CD8-positive, alpha-beta memory T cell (primary cell): ENCODE results near the gene SH2D7. TPM values are rescaled to one million over a fixed set of nuclear protein-coding genes. Genes with fewer than 3 reads are reported as not detected.

ENCODE experiments used
- CTCF ChIA-PET: fragments of 350-600 bp; sonication (Branson Sonifier 250); formaldehyde crosslinking; loops from one replicate; lab custom pipeline; 2021; ENCODE audit warnings: antibody characterized with exemption; lab: Charles Lee
- POLR2A ChIA-PET: fragments of 350-600 bp; sonication (Branson Sonifier 250); formaldehyde crosslinking; loops from one replicate; lab custom pipeline; 2021; ENCODE audit warnings: antibody characterized with exemption; lab: Charles Lee
- DNase-seq, 5 donors: peaks; one replicate each; pipeline versions ENCODE4 v3.0.0 to v3.0.0-alpha.2; 2020 to 2022; ENCODE audit warnings: mixed read lengths in 1 of 5
- H3K27ac ChIP-seq: one replicate; pipeline ENCODE4 v1.7.0; 2013; ENCODE audit warnings: low read depth, mild to moderate bottlenecking, low read length, moderate library complexity
- H3K27me3 ChIP-seq: 2 replicates; pipeline ENCODE4 v1.7.0; 2013; ENCODE audit warnings: low read length, mild to moderate bottlenecking; ENCODE audit not compliant: insufficient read depth, poor library complexity, severe bottlenecking
- H3K36me3 ChIP-seq: 2 replicates; pipeline ENCODE4 v1.7.0; 2013; ENCODE audit warnings: mild to moderate bottlenecking, low read length, moderate library complexity; ENCODE audit not compliant: insufficient read depth
- H3K4me1 ChIP-seq: 2 replicates; pipeline ENCODE4 v1.7.0; 2013; ENCODE audit warnings: mild to moderate bottlenecking, low read length, moderate library complexity; ENCODE audit not compliant: insufficient read depth
- H3K4me3 ChIP-seq: 2 replicates; pipeline ENCODE4 v1.7.0; 2013; ENCODE audit warnings: mild to moderate bottlenecking, low read length
- H3K9me3 ChIP-seq: 2 replicates; pipeline ENCODE4 v1.7.0; 2013; ENCODE audit warnings: mild to moderate bottlenecking, low read length
- H3K27ac Mint-ChIP-seq, 8 donors: one replicate each; pipeline ENCODE4 v1.8.0; 2020 to 2021; ENCODE audit warnings: mixed read lengths in 8 of 8, mild to moderate bottlenecking in 6 of 8, inconsistent platforms in 3 of 8, moderate library complexity in 3 of 8
- H3K27me3 Mint-ChIP-seq, 2 donors: one replicate each; pipeline ENCODE4 v1.8.0; 2020 to 2021; ENCODE audit warnings: mixed read lengths in 2 of 2, mild to moderate bottlenecking in 1 of 2, moderate library complexity in 1 of 2
- H3K36me3 Mint-ChIP-seq, 3 donors: one replicate each; pipeline ENCODE4 v1.8.0; 2020 to 2021; ENCODE audit warnings: mixed read lengths in 3 of 3, inconsistent platforms in 1 of 3, mild to moderate bottlenecking in 1 of 3
- H3K4me1 Mint-ChIP-seq, 3 donors: one replicate each; pipeline ENCODE4 v1.8.0; 2020 to 2021; ENCODE audit warnings: mixed read lengths in 3 of 3, inconsistent platforms in 1 of 3, mild to moderate bottlenecking in 1 of 3
- H3K4me3 Mint-ChIP-seq, 7 donors: one replicate each; pipeline ENCODE4 v1.8.0; 2020 to 2021; ENCODE audit warnings: mixed read lengths in 7 of 7, mild to moderate bottlenecking in 6 of 7, moderate library complexity in 4 of 7, inconsistent platforms in 2 of 7
- H3K9me3 Mint-ChIP-seq, 5 donors: one replicate each; pipeline ENCODE4 v1.8.0; 2020 to 2022; ENCODE audit warnings: mixed read lengths in 5 of 5, mild to moderate bottlenecking in 3 of 5, moderate library complexity in 2 of 5, inconsistent platforms in 1 of 5
- polyA plus RNA-seq: library from polyadenylated mRNA; unstranded; fragments of 300-500 nt; fragmentation: Illumina TruSeq; gene quantifications from one replicate; pipeline ENCODE4 v1.2.3, GENCODE V29; 2021
- total RNA-seq, 2 experiments: library from RNA; stranded (reverse); gene quantifications; one replicate each; pipeline ENCODE4 v1.2.3, GENCODE V29; 2021

Gene SH2D7
- total and polyA plus RNA-seq, 3 experiments from 2014 or later = not detected

GRCh38 chr15:78112551-78112950, 20.2 kb downstream of the SH2D7 start:
- H3K27me3 ChIP-seq = no peaks in the 10 kb centered on the region
- no peak overlapping the region for H3K27ac ChIP-seq
- Mint-ChIP-seq H3K36me3 (no peaks in the 10 kb centered on the region), H3K4me1 (peaks cover 0 to 10% (median under 1%) of the 10 kb centered on the region in 3 donors), H3K9me3 (no peaks in the 10 kb centered on the region), H3K27ac (no peak overlapping the region), H3K27me3 (peaks cover 0 to under 1% of the 10 kb centered on the region in 2 donors), H3K4me3 (no peak overlapping the region)
- peaks cover 5% of the 10 kb centered on the region for H3K4me1 ChIP-seq
- ChIA-PET CTCF (interaction anchor here (0.6 to 13.3 kb wide), 17 partner anchors 10 to 187 kb away, joined by 3 to 146 read pairs (median 3); partner anchors contain the start of gene SKIC8), POLR2A (interaction anchor here (0.6 to 0.7 kb wide), 2 partner anchors 15 to 68 kb away, joined by 3 to 7 read pairs; no protein-coding TSS in a partner anchor)
- no peak overlapping the region for H3K4me3 ChIP-seq
- no peaks in the 10 kb centered on the region for H3K9me3 ChIP-seq
- H3K36me3 ChIP-seq = no peaks in the 10 kb centered on the region
- peak in 1 of 5 donors; percentile 22 for DNase-seq

- Histone ChIP-seq H3K27me3 (no peaks in the 10 kb centered on the region), H3K4me3 (no peak overlapping the region), H3K36me3 (no peaks in the 10 kb centered on the region), H3K27ac (no peak overlapping the region), H3K9me3 (no peaks in the 10 kb centered on the region), H3K4me1 (no peaks in the 10 kb centered on the region)
- Mint-ChIP-seq H3K4me1 (no peaks in the 10 kb centered on the region), H3K27ac (no peak overlapping the region), H3K9me3 (no peaks in the 10 kb centered on the region), H3K4me3 (no peak overlapping the region), H3K27me3 (no peaks in the 10 kb centered on the region), H3K36me3 (no peaks in the 10 kb centered on the region)
- no peak for DNase-seq
- ChIA-PET CTCF (interaction anchor here (1.6 kb wide), 1 partner anchor 11 kb away, joined by 4 read pairs; no protein-coding TSS in a partner anchor), POLR2A (no interaction called here)
Observed at GRCh38 chr15:78120523-78120922, 28.2 kb downstream of the SH2D7 start.

- Histone ChIP-seq H3K9me3 (no peaks in the 10 kb centered on the region), H3K4me3 (no peak overlapping the region), H3K27me3 (no peaks in the 10 kb centered on the region), H3K4me1 (no peaks in the 10 kb centered on the region), H3K36me3 (no peaks in the 10 kb centered on the region), H3K27ac (no peak overlapping the region)
- POLR2A ChIA-PET = no interaction called here
- Mint-ChIP-seq H3K4me3 (no peak overlapping the region), H3K27ac (peak overlapping the region in 2 of 8 donors; percentile 72 to 78), H3K9me3 (no peaks in the 10 kb centered on the region), H3K27me3 (no peaks in the 10 kb centered on the region), H3K4me1 (peaks cover 4 to 5% (median 5%) of the 10 kb centered on the region in 3 donors), H3K36me3 (no peaks in the 10 kb centered on the region)
- CTCF ChIA-PET = interaction anchor here (1.3 to 3.3 kb wide), 2 partner anchors 16 to 115 kb away, joined by 5 to 10 read pairs; no protein-coding TSS in a partner anchor
- DNase-seq = no peak
Observed at GRCh38 chr15:78125267-78125666, 32.9 kb downstream of the SH2D7 start.

- H3K4me3 ChIP-seq = no peak overlapping the region
- H3K27ac ChIP-seq = no peak overlapping the region
- Mint-ChIP-seq H3K4me3 (peak overlapping the region in 2 of 7 donors; percentile 4 to 44), H3K36me3 (no peaks in the 10 kb centered on the region), H3K9me3 (no peaks in the 10 kb centered on the region), H3K27ac (peak overlapping the region in 4 of 8 donors; percentile 45 to 87 (median 50)), H3K4me1 (peaks cover 17 to 22% (median 20%) of the 10 kb centered on the region in 3 donors), H3K27me3 (no peaks in the 10 kb centered on the region)
- no peaks in the 10 kb centered on the region for H3K27me3 ChIP-seq
- H3K36me3 ChIP-seq = no peaks in the 10 kb centered on the region
- ChIA-PET CTCF (interaction anchor here (1.2 to 2.5 kb wide), 2 partner anchors 19 to 112 kb away, joined by 6 to 14 read pairs; no protein-coding TSS in a partner anchor), POLR2A (no interaction called here)
- peaks cover 12% of the 10 kb centered on the region for H3K4me1 ChIP-seq
- no peaks in the 10 kb centered on the region for H3K9me3 ChIP-seq
- no peak for DNase-seq
Observed at GRCh38 chr15:78127882-78128281, 35.5 kb downstream of the SH2D7 start.

GRCh38 chr15:78129077-78129750, 36.9 kb downstream of the SH2D7 start:
- Histone ChIP-seq H3K4me3 (no peak overlapping the region), H3K9me3 (no peaks in the 10 kb centered on the region), H3K27me3 (no peaks in the 10 kb centered on the region), H3K4me1 (peaks cover 12% of the 10 kb centered on the region), H3K36me3 (no peaks in the 10 kb centered on the region), H3K27ac (no peak overlapping the region)
- H3K4me3 Mint-ChIP-seq = peak overlapping the region in 2 of 7 donors; percentile 34 to 75
- DNase-seq = peak in 1 of 5 donors; percentile 34
- H3K27me3 Mint-ChIP-seq = no peaks in the 10 kb centered on the region
- no peaks in the 10 kb centered on the region for H3K9me3 Mint-ChIP-seq
- ChIA-PET POLR2A (no interaction called here), CTCF (interaction anchor here (0.6 to 3.6 kb wide), 3 partner anchors 20 to 111 kb away, joined by 3 to 17 read pairs (median 3); partner anchors contain the start of gene IDH3A)
- H3K27ac Mint-ChIP-seq = peak overlapping the region in 7 of 8 donors; percentile 11 to 93 (median 70)
- no peaks in the 10 kb centered on the region for H3K36me3 Mint-ChIP-seq
- peaks cover 17 to 25% (median 21%) of the 10 kb centered on the region in 3 donors for H3K4me1 Mint-ChIP-seq

GRCh38 chr15:78129751-78130287, 37.5 kb downstream of the SH2D7 start:
- Histone ChIP-seq H3K4me3 (no peak overlapping the region), H3K4me1 (peaks cover 12% of the 10 kb centered on the region), H3K27me3 (no peaks in the 10 kb centered on the region), H3K27ac (no peak overlapping the region), H3K9me3 (no peaks in the 10 kb centered on the region), H3K36me3 (no peaks in the 10 kb centered on the region)
- Mint-ChIP-seq H3K9me3 (no peaks in the 10 kb centered on the region), H3K4me1 (peaks cover 17 to 25% (median 21%) of the 10 kb centered on the region in 3 donors), H3K27me3 (no peaks in the 10 kb centered on the region), H3K4me3 (peak overlapping the region; percentile 34 to 86 (median 73)), H3K36me3 (no peaks in the 10 kb centered on the region), H3K27ac (peak overlapping the region; percentile 11 to 93 (median 78))
- ChIA-PET CTCF (interaction anchor here (1.0 to 3.6 kb wide), 9 partner anchors 11 to 170 kb away, joined by 3 to 17 read pairs (median 3); partner anchors contain the start of genes IDH3A and SKIC8), POLR2A (interaction anchor here (1.2 kb wide), 1 partner anchor 19 kb away, joined by 6 read pairs; the partner anchor contains the start of gene IDH3A)
- peak in 1 of 5 donors; percentile 34 for DNase-seq

- peak in 1 of 5 donors; percentile 13 for DNase-seq
- no peak overlapping the region for H3K4me3 ChIP-seq
- Mint-ChIP-seq H3K9me3 (no peaks in the 10 kb centered on the region), H3K36me3 (no peaks in the 10 kb centered on the region), H3K27ac (peak overlapping the region; percentile 40 to 93 (median 88)), H3K4me1 (peaks cover 17 to 25% (median 21%) of the 10 kb centered on the region in 3 donors), H3K4me3 (peak overlapping the region; percentile 60 to 89 (median 75)), H3K27me3 (no peaks in the 10 kb centered on the region)
- H3K36me3 ChIP-seq = no peaks in the 10 kb centered on the region
- H3K27ac ChIP-seq = no peak overlapping the region
- H3K4me1 ChIP-seq = peaks cover 12% of the 10 kb centered on the region
- H3K27me3 ChIP-seq = no peaks in the 10 kb centered on the region
- H3K9me3 ChIP-seq = no peaks in the 10 kb centered on the region
- ChIA-PET CTCF (interaction anchor here (0.7 to 3.6 kb wide), 23 partner anchors 10 to 410 kb away, joined by 3 to 17 read pairs (median 3); partner anchors contain the start of genes IDH3A, PSMA4 and SKIC8), POLR2A (interaction anchor here (1.2 kb wide), 1 partner anchor 18 kb away, joined by 6 read pairs; the partner anchor contains the start of gene IDH3A)
Observed at GRCh38 chr15:78130466-78131294, 38.3 kb downstream of the SH2D7 start.
